Activated CD8-positive, alpha-beta memory T cell treated with anti-CD3 and anti-CD28 coated beads, Interleukin-2, amount 50 U/mL, for 1 hour (primary cell): ENCODE results near the gene TEX22.

Experiments used
- DNase-seq: peaks from one replicate; pipeline ENCODE4 v3.0.0-alpha.2; 2020; ENCODE audit errors: extremely low read depth

The TEX22 gene

GRCh38 chr14:105366386-105367074 is 31.8 kb upstream of the TEX22 start:
- no peak for DNase-seq

GRCh38 chr14:105367116-105368031 is 31.0 kb upstream of the TEX22 start:
- DNase-seq = no peak

GRCh38 chr14:105368032-105368417 is 30.3 kb upstream of the TEX22 start:
- DNase-seq = no peak

DNA sequence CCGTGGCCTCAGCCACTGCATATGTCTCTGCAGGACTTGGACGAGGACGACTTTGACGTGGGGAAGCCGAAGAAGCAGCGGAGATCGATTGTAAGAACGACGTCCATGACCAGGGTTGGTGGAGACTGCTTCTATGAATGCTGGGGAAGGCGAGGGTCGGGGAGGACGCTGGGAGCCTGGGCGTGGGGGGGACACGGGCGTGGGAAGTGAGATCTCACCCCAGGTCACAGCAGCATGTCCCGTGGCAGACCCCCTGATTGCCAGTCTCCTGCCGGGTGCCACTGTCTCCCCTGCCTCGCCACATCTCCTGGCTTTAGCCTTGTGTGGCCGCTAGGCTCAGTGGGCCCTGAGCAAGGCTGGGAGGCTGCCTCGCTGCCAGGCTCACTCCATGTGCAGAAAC is 29.9 kb upstream of the TEX22 start:
- DNase-seq = no peak

GRCh38 chr14:105368910-105369652 is 29.3 kb upstream of the TEX22 start:
- DNase-seq = no peak

DNA sequence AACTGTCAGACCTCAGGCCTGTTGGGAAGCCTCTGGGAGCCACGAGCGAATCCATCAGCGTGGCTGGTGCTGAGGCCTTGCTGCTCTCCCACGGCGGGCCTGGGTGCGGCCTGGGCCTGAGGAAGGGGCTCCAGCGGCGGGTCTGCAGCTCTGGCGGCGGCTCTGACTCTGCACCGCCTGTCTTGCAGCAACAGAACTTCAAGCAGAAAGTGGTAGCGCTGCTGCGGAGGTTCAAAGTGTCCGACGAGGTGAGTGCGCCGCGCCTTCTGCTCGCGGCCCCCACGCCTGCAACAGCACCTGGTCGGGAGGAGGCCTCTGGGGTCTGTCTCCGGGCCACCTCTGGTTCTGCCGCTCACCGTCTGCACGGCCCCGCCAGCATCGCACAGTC is 28.7 kb upstream of the TEX22 start:
- DNase-seq = no peak

DNA sequence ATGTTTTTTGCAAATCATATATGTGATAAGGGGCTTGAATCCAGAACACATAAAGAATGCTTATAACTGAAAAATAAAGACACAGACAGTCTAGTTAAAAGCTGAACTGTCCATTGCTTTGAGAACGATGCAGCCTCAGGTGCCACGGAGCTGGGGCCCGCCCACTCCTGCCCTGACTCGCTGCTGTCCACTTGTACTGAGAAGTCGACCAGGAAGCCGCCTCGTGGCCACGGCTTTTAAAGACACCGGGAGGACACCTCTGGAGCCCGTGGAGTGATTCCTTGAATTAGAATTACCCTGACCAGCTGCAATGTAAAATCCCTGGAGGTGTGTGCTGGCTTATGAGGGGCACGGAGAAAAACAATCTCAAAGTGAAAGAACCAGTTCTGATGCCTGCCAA is 23.9 kb upstream of the TEX22 start:
- DNase-seq = no peak

GRCh38 chr14:105375635-105376057 is 22.7 kb upstream of the TEX22 start:
- DNase-seq = no peak

GRCh38 chr14:105376521-105377440 is 21.6 kb upstream of the TEX22 start:
- no peak for DNase-seq

GRCh38 chr14:105377555-105378182 is 20.7 kb upstream of the TEX22 start:
- DNase-seq = no peak

DNA sequence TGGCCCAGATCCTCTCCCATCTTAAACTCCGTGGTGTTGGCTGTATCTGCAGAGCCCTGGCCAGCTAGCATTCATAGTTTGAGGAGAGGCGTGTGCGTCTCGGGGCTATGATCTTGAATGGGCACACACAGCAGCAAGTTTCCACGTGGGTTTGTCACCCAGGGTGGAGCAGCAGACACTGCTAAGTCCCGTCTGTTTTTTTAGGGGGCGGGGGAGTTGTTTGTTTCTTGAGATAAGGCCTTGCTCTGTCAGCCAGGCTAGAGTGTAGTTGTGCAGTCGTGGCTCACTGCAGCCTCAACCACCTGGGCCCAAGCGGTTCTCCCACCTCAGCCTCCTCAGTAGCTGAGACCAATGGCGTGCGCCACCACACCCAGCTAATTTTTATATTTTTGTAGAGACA is 20.1 kb upstream of the TEX22 start:
- DNase-seq = no peak

DNA sequence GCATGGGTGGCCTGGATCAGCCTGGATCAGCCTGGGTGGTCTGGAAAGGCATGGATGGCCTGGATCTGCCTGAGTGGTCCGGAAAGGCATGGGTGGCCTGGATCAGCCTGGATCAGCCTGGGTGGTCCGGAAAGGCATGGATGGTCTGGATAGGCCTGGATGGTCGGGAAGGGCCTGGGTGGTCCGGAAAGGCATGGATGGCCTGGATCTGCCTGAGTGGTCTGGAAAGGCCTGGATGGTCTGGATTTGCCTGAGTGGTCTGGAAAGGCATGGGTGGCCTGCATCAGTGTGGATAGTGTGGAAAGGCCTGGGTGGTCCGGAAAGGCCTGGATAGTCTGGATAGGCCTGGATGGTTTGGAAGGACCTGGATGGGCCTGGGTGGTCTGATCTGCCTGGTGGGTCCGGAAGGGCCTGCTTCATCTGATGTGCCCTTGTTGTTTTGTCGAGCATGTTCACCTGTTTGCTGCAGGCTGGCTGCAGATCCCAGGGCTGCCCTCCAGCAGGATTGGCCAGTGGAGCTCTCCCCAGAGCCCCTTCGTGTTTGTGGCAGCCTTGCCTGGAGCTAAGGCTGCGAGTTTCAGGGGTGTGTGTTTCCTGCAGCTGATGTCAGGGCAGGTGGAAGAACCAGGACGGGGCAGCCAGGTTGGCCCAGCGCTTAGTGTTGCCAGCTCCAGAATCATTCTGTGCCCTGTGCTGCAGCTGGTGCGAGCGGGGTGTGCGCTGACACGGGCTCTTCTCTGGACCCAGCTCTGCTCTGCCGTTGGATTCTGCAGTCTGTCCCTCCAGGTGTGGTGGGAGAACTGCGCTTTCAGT is 19.3 kb upstream of the TEX22 start:
- no peak for DNase-seq

GRCh38 chr14:105379946-105380345 is 18.4 kb upstream of the TEX22 start:
- DNase-seq = no peak

GRCh38 chr14:105380756-105381155 is 17.6 kb upstream of the TEX22 start:
- DNase-seq = no peak

DNA sequence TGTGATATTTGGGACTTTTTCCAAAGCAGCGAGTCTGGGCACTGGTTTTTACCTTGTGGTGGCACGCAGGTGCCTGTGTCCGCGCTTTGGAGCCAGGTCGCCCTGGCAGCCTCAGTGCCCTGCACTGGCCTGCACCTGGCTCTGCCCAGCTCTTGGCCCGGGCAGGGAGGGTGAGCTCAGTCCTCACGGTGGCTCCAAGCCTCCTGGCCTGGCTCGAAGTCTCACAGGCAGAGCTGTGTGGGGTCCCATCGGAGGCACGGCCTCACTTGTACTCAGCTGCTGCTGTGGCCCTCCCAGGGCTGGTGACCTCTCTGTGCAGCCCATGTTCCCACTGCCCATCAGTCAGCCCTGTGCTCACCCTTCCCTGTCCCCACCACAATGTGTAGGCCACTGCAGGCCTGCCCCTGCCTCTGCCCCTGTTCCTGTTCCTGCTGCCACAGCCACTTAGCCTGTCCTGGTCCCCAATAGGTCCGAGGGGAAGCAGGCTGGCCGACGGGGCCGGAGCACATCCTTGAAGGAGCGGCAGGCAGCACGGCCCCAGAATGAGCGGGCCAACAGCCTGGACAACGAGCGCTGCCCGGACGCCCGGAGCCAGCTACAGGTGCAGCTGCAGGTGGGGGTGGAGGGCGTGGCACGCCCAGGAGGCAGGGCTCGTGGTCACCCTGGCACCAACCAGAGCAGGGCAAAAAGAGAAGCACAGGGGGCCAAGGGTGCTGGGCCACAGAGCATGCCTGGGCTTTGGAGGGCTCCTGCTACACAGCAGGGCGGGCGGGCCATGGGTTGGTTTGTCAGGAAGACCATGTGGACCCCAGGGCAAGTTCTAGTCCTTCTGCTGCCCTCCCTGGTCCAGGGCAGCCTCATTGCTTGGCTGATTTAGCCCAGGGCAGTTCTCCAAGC is 16.6 kb upstream of the TEX22 start:
- no peak for DNase-seq

GRCh38 chr14:105382343-105383082 is 15.8 kb upstream of the TEX22 start:
- no peak for DNase-seq

DNA sequence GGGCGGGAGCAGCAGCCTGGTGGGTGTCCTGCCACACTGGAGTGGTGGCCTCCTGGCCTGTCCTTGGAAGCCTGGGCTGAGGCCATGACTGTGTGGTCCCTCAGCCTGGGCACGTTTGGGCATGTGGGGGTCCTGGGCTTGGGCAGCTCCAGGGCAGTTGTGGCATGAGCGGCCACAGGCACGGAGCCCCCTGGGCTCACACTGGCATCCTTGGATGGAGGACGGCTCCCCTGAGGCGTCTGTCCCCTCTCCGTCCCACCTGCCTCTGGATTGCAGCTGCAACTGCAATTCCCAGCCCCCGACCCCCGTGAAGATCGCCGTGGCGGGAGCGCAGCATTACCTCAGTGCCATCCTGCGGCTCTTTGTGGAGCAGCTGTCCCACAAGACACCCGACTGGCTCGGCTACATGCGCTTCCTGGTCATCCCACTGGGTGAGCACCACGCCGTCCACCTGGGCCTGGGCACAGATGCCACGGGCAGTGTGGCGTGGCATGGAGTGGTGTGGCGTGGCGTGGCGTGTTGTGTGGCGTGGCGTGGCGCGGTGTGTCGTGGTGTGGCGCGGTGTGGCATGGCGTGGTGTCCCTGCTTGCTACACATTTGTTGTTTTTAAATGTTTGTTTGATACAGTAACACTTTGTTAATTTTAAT is 15.1 kb upstream of the TEX22 start:
- DNase-seq = no peak

DNA sequence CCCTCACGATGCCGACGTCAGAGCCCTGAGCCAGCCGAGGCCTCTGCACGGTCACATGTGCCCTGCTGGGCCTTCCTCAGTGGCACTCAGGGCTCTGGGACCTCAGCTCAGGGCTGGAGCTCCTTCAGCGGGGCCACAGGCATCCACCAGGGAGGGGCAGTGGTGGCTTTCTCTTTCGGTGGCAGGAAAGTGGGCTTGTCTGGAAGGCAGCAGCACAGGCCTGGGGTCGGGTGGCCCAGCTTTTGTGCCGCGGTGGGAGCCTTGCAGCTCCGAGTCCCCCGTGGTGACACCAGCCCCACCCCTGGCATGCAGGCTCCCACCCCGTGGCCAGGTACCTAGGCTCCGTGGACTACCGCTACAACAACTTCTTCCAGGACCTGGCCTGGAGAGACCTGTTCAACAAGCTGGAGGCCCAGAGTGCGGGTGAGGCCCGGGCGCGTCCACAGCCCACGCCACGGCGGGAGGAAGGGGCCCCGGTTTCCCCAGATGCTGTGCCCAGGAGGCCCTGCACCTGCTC is 14.2 kb upstream of the TEX22 start:
- no peak for DNase-seq
